Left lung (tissue), 10 donors: ENCODE results near the gene NDRG4. TPM values are rescaled to one million over a fixed set of nuclear protein-coding genes. Genes with fewer than 3 reads are reported as not detected.

Experiments
- ATAC-seq: fragments of 200-7000 bp; cut with Tn5 transposase; one replicate; pipeline ENCODE4 v1.9.1; 2020; ENCODE audit warnings: moderate library complexity
- DNase-seq, 4 donors: peaks; one replicate each; pipeline ENCODE4 v3.0.0-alpha.2; 2013 to 2020
- H3K27ac ChIP-seq, 2 donors: fragments of 200-600 bp; sonication (generic) in 1 of 2; one replicate each; pipeline versions ENCODE4 v1.5.0 to v1.8.0; 2020 to 2021
- H3K27me3 ChIP-seq, 2 donors: fragments of 200-600 bp; sonication (generic) in 1 of 2; one replicate each; pipeline versions ENCODE4 v1.5.0 to v1.8.0; 2020 to 2021
- H3K36me3 ChIP-seq, 2 donors: fragments of 200-600 bp; sonication (generic) in 1 of 2; one replicate each; pipeline versions ENCODE4 v1.5.0 to v1.8.0; 2020 to 2021
- H3K4me1 ChIP-seq, 2 donors: fragments of 200-600 bp; one replicate each; pipeline ENCODE4 v1.8.0; 2021
- H3K4me3 ChIP-seq, 2 donors: fragments of 200-600 bp; sonication (generic) in 1 of 2; one replicate each; pipeline versions ENCODE4 v1.5.0 to v1.8.0; 2020 to 2021; ENCODE audit warnings: mild to moderate bottlenecking in 1 of 2
- H3K9me3 ChIP-seq, 2 donors: fragments of 200-600 bp; sonication (generic) in 1 of 2; one replicate each; pipeline versions ENCODE4 v1.5.0 to v1.8.0; 2020 to 2021
- intact Hi-C, 2 donors: fragments of 100-400 bp; cut with DNase I; formaldehyde crosslinking; loops; one replicate each; pipeline versions ENCODE4 v1.11.2 to v1.14.2; 2022
- polyA plus RNA-seq, 6 donors: library from polyadenylated mRNA; unstranded; fragments of 120-200 nt; gene quantifications; one replicate each; pipeline ENCODE4 v1.2.1, GENCODE V29; 2013; ENCODE audit not compliant: insufficient read length in 6 of 6
- total RNA-seq, 2 donors: library from RNA; stranded (reverse); fragmentation: NEBNext Ultra II Directional; extraction: Animal tissue kit (Norgen Biotek cat#: 25700); gene quantifications; one replicate each; pipeline ENCODE4 v1.2.1, GENCODE V29; 2021
- TF ChIP-seq, protein P1 (sequence below), 2 donors: fragments of 200-600 bp; sonication (generic) in 1 of 2; IDR thresholded peaks; one replicate each; pipeline versions ENCODE4 v1.5.0 to v1.8.0; 2021; ENCODE audit warnings: antibody characterized with exemption in 2 of 2
- donor health status: DM: no; HTN: yes; CAD: no.
- donor health status: DM: no; HTN: no; CAD: no.

The NDRG4 gene
- total and polyA plus RNA-seq, 8 donors, result 10.0 to 16.3 (median 13.1) TPM

- no peak for DNase-seq
- intact Hi-C loops, result no loop called here
- Histone ChIP-seq H3K9me3 (no peaks in the 10 kb centered on the region), H3K4me3 (no peak overlapping the region), H3K27me3 (peaks cover 43 to 67% of the 10 kb centered on the region in 2 donors), H3K27ac (no peak overlapping the region), H3K36me3 (no peaks in the 10 kb centered on the region), H3K4me1 (peaks cover 7 to 19% of the 10 kb centered on the region in 2 donors)
- TF ChIP-seq, protein P1, sequence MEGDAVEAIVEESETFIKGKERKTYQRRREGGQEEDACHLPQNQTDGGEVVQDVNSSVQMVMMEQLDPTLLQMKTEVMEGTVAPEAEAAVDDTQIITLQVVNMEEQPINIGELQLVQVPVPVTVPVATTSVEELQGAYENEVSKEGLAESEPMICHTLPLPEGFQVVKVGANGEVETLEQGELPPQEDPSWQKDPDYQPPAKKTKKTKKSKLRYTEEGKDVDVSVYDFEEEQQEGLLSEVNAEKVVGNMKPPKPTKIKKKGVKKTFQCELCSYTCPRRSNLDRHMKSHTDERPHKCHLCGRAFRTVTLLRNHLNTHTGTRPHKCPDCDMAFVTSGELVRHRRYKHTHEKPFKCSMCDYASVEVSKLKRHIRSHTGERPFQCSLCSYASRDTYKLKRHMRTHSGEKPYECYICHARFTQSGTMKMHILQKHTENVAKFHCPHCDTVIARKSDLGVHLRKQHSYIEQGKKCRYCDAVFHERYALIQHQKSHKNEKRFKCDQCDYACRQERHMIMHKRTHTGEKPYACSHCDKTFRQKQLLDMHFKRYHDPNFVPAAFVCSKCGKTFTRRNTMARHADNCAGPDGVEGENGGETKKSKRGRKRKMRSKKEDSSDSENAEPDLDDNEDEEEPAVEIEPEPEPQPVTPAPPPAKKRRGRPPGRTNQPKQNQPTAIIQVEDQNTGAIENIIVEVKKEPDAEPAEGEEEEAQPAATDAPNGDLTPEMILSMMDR (IDR thresholded peaks at IDR 0.05), result no peak
- no peak for ATAC-seq
Observed at GRCh38 chr16:58462089-58462488, 37.9 kb upstream of the NDRG4 start.

DNA sequence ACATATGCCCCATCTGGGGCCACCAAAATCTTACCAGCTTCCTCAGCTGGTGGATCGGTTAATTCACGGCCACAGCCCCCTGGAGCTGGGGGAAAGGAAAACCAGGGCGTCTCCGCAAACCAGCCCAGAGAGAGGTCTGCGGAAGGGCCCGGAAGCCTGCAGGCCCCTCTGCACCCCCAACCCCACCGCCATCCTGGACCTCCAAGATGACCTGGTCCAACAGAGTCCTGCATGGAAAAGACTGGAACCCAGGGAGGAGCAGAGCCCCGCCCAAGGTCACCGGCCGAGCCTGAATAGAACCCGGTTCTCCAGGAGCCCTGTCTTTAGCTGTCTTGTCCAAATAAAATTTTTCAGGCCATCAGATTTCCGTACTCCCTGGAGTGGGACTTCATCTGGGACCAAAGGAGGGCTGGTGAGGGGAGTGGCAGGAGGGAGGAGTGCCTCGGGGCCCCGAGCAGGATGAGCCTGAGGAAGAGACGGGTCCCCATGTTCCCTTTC lies 37.4 kb upstream of the NDRG4 start:
- DNase-seq, result no peak
- intact Hi-C loops, result no loop called here
- peaks cover 48 to 72% of the 10 kb centered on the region in 2 donors for H3K27me3 ChIP-seq

GRCh38 chr16:58462997-58463941 lies 36.7 kb upstream of the NDRG4 start:
- TF ChIP-seq, protein P1 (IDR thresholded peaks at IDR 0.05), result no peak
- Histone ChIP-seq H3K27me3 (peaks cover 55 to 79% of the 10 kb centered on the region in 2 donors), H3K4me1 (peaks cover 7 to 19% of the 10 kb centered on the region in 2 donors), H3K27ac (no peak overlapping the region), H3K9me3 (no peaks in the 10 kb centered on the region), H3K36me3 (no peaks in the 10 kb centered on the region), H3K4me3 (peak overlapping the region; percentile 25 to 47)
- ATAC-seq (no peak), DNase-seq (peak in 1 of 4 donors; percentile 79)
- intact Hi-C loops, result no loop called here

More for the DNA sequence above, 37.4 kb upstream of the NDRG4 start:
- no peak for ATAC-seq
- Histone ChIP-seq H3K4me3 (no peak overlapping the region), H3K4me1 (peaks cover 7 to 19% of the 10 kb centered on the region in 2 donors), H3K36me3 (no peaks in the 10 kb centered on the region), H3K9me3 (no peaks in the 10 kb centered on the region), H3K27ac (no peak overlapping the region)
- TF ChIP-seq, protein P1 (IDR thresholded peaks at IDR 0.05), result no peak

DNA sequence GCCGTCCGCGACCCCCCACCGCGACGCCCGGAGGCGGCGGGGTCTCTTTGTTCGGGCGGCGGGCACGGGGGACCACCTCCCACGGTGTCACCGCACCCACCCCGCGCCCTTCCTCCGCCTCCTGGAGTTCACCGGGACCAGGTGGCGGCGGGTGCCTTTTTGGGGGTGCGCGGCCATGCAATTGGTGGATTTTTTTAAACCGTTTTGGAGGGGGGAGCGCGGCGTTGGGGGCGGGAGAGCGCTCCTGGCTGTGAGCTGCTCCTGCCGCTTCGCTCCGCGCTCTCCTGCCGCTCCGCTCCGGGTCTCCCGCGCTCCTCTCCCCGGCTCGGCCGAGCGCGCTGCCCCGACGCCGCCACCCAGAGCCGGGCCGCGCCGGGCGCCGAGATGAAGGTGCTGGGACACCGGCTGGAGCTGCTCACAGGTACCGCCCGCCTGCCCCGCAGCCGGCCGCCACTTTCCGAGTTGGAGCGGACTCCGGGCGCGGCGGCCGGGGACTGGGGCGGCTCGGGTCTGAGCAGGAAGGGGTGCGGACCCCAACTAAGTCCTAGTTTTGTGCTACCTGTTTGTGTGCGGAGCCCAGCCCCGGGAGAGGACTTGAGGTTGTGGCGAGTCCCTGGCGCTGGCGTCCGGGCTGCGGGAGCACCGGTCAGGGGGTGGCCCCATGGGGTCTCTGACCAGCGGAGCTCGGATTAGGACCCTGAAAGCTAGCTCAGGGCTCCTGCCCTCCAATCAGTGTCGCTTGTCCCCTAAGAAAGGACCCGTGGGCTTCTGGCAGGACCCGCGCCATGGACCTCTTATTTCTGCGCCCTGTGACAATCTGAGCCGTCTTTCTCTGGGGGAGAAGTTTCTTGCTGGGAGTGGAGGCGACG lies 35.7 kb upstream of the NDRG4 start:
- ATAC-seq, result peak; percentile 75

More for the DNA sequence above, 35.7 kb upstream of the NDRG4 start:
- TF ChIP-seq, protein P1 (IDR thresholded peaks at IDR 0.05), result no peak
- Histone ChIP-seq H3K4me3 (peak overlapping the region; percentile 25 to 47), H3K36me3 (no peaks in the 10 kb centered on the region), H3K27ac (peak overlapping the region in 1 of 2 donors; percentile 48), H3K4me1 (peaks cover 7 to 19% of the 10 kb centered on the region in 2 donors), H3K27me3 (peaks cover 55 to 85% of the 10 kb centered on the region in 2 donors), H3K9me3 (no peaks in the 10 kb centered on the region)
- peak in 1 of 4 donors; percentile 76 for DNase-seq
- intact Hi-C loops, result no loop called here
